ENCODE data around the gene C19orf44.
"Not testable (repeated sequence)": the region's sequence is repeated elsewhere in the genome, so short reads cannot be mapped to it uniquely, and the experiment has no call there.

Gene C19orf44

DNA sequence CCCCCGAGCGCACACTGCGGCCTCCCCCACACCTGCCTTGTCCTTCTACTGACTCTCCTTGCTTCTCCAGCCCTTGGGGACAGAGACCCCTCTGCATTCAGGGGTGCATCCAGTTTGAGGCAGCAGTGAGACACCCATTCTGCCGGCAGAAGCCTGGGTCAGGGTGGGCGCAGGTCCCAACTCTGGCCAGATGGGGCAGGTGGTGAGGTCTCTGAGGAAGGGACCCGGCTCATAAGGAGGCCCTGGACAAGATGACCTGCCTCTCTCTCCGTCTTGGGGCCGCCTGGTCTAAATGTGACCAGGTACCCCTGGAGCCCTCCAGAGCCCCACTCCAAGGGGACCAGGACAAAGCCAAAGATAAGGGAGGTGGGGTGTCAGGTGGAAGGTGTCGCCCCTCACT is 39.9 kb downstream of the C19orf44 start:
- no peak for DNase-seq (ENCODE audit: extremely low spot score)
- POLR2A ChIA-PET, result no interaction called here
- TF ChIP-seq PKNOX1 (IDR thresholded peaks at IDR 0.05) (no peak), SUZ12 (IDR thresholded peaks at IDR 0.05) (no peak), FOXM1 (IDR thresholded peaks at IDR 0.05; ENCODE audit: borderline replicate concordance) (no peak), SP1 (IDR thresholded peaks at IDR 0.05) (no peak), HDGF (IDR thresholded peaks at IDR 0.05; ENCODE audit: borderline replicate concordance) (no peak)
- CTCF ChIA-PET, result no interaction called here

GRCh38 chr19:16537111-16537510 is 40.9 kb downstream of the C19orf44 start:
- CTCF ChIA-PET, result no interaction called here

DNA sequence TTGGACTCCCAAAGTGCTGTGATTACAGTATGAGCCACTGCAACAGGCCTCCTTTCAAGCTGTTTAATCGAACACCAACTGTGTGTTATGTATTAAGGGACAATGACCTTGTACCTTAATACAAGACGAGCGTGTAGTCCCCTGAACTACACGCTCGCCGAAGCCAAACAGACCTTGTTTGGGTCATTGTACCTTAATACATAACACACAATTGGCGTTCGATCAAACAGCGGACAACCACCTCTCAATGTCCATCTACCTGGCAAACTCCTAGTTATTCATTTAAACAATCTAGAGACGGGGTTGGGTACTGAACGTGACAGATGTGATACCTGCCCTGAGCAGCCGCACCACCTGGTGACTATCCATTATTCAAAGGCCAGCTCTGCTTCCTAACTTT is 44.8 kb downstream of the C19orf44 start:
- TF ChIP-seq SP1 (IDR thresholded peaks at IDR 0.05) (no peak), LEF1 (IDR thresholded peaks at IDR 0.05; ENCODE audit: borderline replicate concordance) (no peak), CTBP1 (IDR thresholded peaks at IDR 0.05; ENCODE audit: borderline replicate concordance) (no peak), FOXM1 (IDR thresholded peaks at IDR 0.05; ENCODE audit: borderline replicate concordance) (no peak), ZNF384 (IDR thresholded peaks at IDR 0.05) (no peak), FOXA1 (IDR thresholded peaks at IDR 0.05) (no peak), FOXK2 (IDR thresholded peaks at IDR 0.05) (no peak), L3MBTL2 (conservative IDR thresholded peaks at IDR 0.05) (no peak), NFRKB (IDR thresholded peaks at IDR 0.05) (no peak), HDGF (IDR thresholded peaks at IDR 0.05; ENCODE audit: borderline replicate concordance) (no peak), ARNT (IDR thresholded peaks at IDR 0.05) (no peak), SUZ12 (IDR thresholded peaks at IDR 0.05) (no peak), TARDBP (IDR thresholded peaks at IDR 0.05) (no peak), BHLHE40 (IDR thresholded peaks at IDR 0.05; ENCODE audit: borderline replicate concordance) (no peak), PKNOX1 (IDR thresholded peaks at IDR 0.05) (no peak), ELF4 (IDR thresholded peaks at IDR 0.05) (no peak)
- DNase-seq (ENCODE audit: extremely low spot score), result no peak
- ChIA-PET POLR2A (no interaction called here), CTCF (no interaction called here)

More at GRCh38 chr19:16537111-16537510, 40.9 kb downstream of the C19orf44 start:
- TF ChIP-seq PKNOX1 (IDR thresholded peaks at IDR 0.05), result no peak
- TF ChIP-seq FOXK2 (IDR thresholded peaks at IDR 0.05), result no peak
- no peak for TF ChIP-seq ELF4 (IDR thresholded peaks at IDR 0.05)
- no peak for TF ChIP-seq NFRKB (IDR thresholded peaks at IDR 0.05)
- no peak for TF ChIP-seq ZNF384 (IDR thresholded peaks at IDR 0.05)
- TF ChIP-seq FOXA1 (IDR thresholded peaks at IDR 0.05), result no peak
- POLR2A ChIA-PET, result no interaction called here
- DNase-seq (ENCODE audit: extremely low spot score), result no peak

DNA sequence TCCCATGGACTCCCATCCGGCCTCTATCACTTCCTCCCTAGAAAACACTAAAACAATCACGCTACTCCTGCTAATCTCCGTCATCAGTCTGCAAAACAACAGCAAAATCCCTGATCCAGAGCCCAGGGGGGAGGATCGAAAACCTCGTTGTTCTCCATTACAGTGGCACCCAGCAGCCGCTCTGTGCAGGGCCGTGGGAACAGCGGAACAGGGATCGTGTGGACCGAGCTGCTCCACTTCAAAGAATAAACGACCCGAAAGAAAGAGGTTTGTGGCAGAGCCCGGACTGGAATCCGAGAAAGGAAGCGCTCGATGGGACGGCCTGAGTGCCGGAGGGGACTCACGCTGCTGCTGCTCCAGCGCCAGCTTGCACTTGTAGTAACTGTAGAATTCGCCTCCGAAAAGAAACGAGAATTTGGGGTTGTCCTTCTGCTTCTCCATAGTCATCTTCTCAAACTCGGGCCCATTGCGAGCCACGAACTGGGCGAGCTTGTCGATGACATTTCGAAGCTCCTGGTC is 45.4 kb downstream of the C19orf44 start:
- no peak for DNase-seq (ENCODE audit: extremely low spot score)
- TF ChIP-seq ELF4 (IDR thresholded peaks at IDR 0.05) (no peak), FOXM1 (IDR thresholded peaks at IDR 0.05; ENCODE audit: borderline replicate concordance) (no peak), TARDBP (IDR thresholded peaks at IDR 0.05) (no peak), ZNF384 (IDR thresholded peaks at IDR 0.05) (no peak), NFRKB (IDR thresholded peaks at IDR 0.05) (no peak), SUZ12 (IDR thresholded peaks at IDR 0.05) (no peak)
- POLR2A ChIA-PET, result interaction anchor here (0.6 to 1.0 kb wide), 5 partner anchors 9 to 86 kb away, joined by 3 read pairs; partner anchors contain the start of gene MED26
- CTCF ChIA-PET, result interaction anchor here (0.5 kb wide), 1 partner anchor 259 kb away, joined by 4 read pairs; no protein-coding TSS in a partner anchor

- peak; percentile 99 for DNase-seq (ENCODE audit: extremely low spot score)
- ChIA-PET POLR2A (interaction anchor here (0.6 to 1.5 kb wide), 9 partner anchors 9 to 86 kb away, joined by 3 to 7 read pairs (median 3); partner anchors contain the start of gene MED26), CTCF (interaction anchor here (0.5 kb wide), 2 partner anchors 61 to 259 kb away, joined by 4 read pairs; no protein-coding TSS in a partner anchor)
- TF ChIP-seq ELF4 (IDR thresholded peaks at IDR 0.05) (peak; percentile 84), L3MBTL2 (conservative IDR thresholded peaks at IDR 0.05) (peak; percentile 92), NFRKB (IDR thresholded peaks at IDR 0.05) (no peak)
Observed at GRCh38 chr19:16542045-16542909, 46.1 kb downstream of the C19orf44 start, which contains the start of gene CHERP. Gene CHERP (minus strand): TSS chr19:16542437. CDS start chr19:16542378, 59 bp downstream.

DNA sequence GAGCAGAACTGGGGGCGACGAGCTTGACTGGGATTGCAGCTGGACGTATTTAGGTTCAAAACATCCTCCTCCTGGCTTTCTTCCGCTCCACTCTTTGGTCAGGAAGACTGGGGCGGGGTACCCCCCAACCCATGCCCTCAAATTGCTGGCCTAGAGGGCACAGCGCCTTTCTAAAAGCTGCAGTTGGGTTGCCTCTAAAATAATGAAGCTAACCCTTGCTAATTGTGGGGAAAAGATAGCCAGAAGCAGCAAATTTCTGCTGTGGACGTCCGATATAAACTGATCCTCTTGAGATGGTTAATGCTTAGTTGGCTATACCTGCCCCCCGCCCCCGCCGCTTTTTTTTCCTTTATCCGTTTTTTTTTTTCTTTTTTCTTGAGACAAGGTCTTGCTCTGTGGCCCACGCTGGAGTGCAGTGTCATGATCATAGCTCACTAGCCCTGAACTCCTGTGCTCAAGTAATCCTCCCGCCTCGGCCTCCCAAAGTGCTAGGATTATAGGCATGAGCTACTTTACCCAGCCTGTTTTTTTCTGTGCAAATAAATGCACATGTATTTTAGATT is 46.8 kb downstream of the C19orf44 start:
- TF ChIP-seq CTBP1 (IDR thresholded peaks at IDR 0.05; ENCODE audit: borderline replicate concordance), result no peak
- no peak for TF ChIP-seq SP1 (IDR thresholded peaks at IDR 0.05)
- no peak for TF ChIP-seq L3MBTL2 (conservative IDR thresholded peaks at IDR 0.05)
- TF ChIP-seq TARDBP (IDR thresholded peaks at IDR 0.05), result no peak
- no peak for TF ChIP-seq BHLHE40 (IDR thresholded peaks at IDR 0.05; ENCODE audit: borderline replicate concordance)
- no peak for TF ChIP-seq ARNT (IDR thresholded peaks at IDR 0.05)
- no peak for TF ChIP-seq SUZ12 (IDR thresholded peaks at IDR 0.05)
- TF ChIP-seq FOXK2 (IDR thresholded peaks at IDR 0.05), result no peak
- ChIA-PET POLR2A (interaction anchor here (0.6 to 1.5 kb wide), 5 partner anchors 9 to 117 kb away, joined by 3 to 7 read pairs (median 3); partner anchors contain the start of gene SMIM7), CTCF (interaction anchor here (0.5 kb wide), 1 partner anchor 62 kb away, joined by 4 read pairs; no protein-coding TSS in a partner anchor)
- DNase-seq (ENCODE audit: extremely low spot score), result no peak

DNA sequence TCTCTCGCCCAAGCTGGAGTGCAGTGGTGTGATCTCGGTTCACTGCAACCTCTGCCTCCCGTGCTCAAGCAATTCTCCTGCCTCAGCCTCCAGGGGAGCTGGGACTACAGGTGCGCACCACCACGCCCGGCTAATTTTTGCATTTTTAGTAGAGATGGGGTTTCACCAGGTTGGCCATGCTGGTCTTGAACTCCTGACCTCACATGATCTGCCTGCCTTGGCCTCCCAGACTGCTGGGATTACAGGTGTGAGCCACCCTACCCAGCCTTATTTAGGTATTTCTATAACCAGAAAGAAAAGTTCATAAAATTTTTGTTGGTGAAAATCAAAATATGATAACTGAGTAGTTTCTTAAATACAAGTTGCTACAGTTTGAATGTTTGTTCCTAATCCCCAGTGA is 47.5 kb downstream of the C19orf44 start:
- CTCF ChIA-PET; DNase-seq (ENCODE audit: extremely low spot score): not testable (repeated sequence)
- POLR2A ChIA-PET, result interaction anchor here (1.1 to 1.5 kb wide), 2 partner anchors 9 to 10 kb away, joined by 4 to 7 read pairs; no protein-coding TSS in a partner anchor
